ENCODE results near the gene CUTA. TPM values are rescaled to one million over a fixed set of nuclear protein-coding genes. Genes with fewer than 3 reads are reported as not detected.

CUTA gene
- total and polyA plus RNA-seq, 2 of the 13 experiments (the other 11 are each of a cell fraction or from before 2014, with no cell fraction given): 170 to 180 TPM

- ChIA-PET POLR2A (interaction anchor here (0.6 to 1.8 kb wide), 8 partner anchors 14 to 1193 kb away, joined by 3 to 13 read pairs (median 5); partner anchors contain the start of genes BAK1, PFDN6, PHF1 and ZBTB22), CTCF (ENCODE audit: low intra/inter-chr PET ratio, low total read pairs) (interaction anchor here (1.1 to 3.1 kb wide), 2 partner anchors 34 to 145 kb away, joined by 7 to 19 read pairs; partner anchors contain the start of gene KIFC1)
- Histone ChIP-seq H3K36me3 (replicated peaks in 1 of 2; ENCODE audit: control insufficient read depth in 1 of 2, insufficient read depth in 2 of 2, low read length in 2 of 2) (no peaks in the 10 kb centered on the region), H3K9me3 (ENCODE audit: low read length) (no peaks in the 10 kb centered on the region), H3K27ac (ENCODE audit: extremely low read length, insufficient read depth, low read length) (peak overlapping the region; percentile 46), H3K27me3 (ENCODE audit: control insufficient read depth in 1 of 2, insufficient read depth in 2 of 2, low read length in 2 of 2) (peaks cover 2 to 35% of the 10 kb centered on the region in 2 experiments; a peak in 3 of 5 replicates), H3K4me1 (ENCODE audit: insufficient read depth, low read length) (peaks cover 43% of the 10 kb centered on the region), H4K20me1 (ENCODE audit: insufficient read depth, low read length) (no peaks in the 10 kb centered on the region), H3K9ac (ENCODE audit: insufficient read depth, low read depth, low read length) (peak overlapping the region; percentile 70), H2AFZ (ENCODE audit: low read length) (peak overlapping the region; percentile 56), H3K4me3 (replicated peaks in 1 of 3; ENCODE audit: insufficient read depth in 1 of 3, low read depth in 2 of 3, low read length in 3 of 3) (peak overlapping the region; percentile 68 to 74 (median 74)), H3K79me2 (ENCODE audit: insufficient read depth, low read length) (no peaks in the 10 kb centered on the region), H3K4me2 (ENCODE audit: low read depth, low read length) (peak overlapping the region; percentile 98)
- BruUV-seq (replicated peaks): no TSS peak
- in situ Hi-C loops (cut with HindIII; ENCODE audit: extremely low pct_ligation_motif_present, low pct_unique_long_range_greater_than_20kb): loop anchor here (25.0 kb wide), 1 partner anchor 138 kb away; the partner anchor contains the start of genes B3GALT4, PFDN6, RGL2 and WDR46
- intact Hi-C loops (cut with micrococcal nuclease; ENCODE audit: unreplicated experiment): no loop called here
- FAIRE-seq (no peak), ATAC-seq (no peak), DNase-seq (ENCODE audit: low spot score) (no peak)
- whole genome bisulfite sequencing (ENCODE audit: low lambda C conversion rate): 16% methylated on average over 12 of the region's 12 CpGs
- peak; percentile 30; the same call in 1 of the 2 replicates for TF ChIP-seq SAFB2 (CRISPR knock-in tag; IDR thresholded peaks at IDR 0.05; ENCODE audit: borderline replicate concordance, low read depth)
- no peak for TF ChIP-seq DNMT1 (CRISPR knock-in tag; IDR thresholded peaks at IDR 0.05)
- no peak for TF ChIP-seq ZNF891 (CRISPR knock-in tag; IDR thresholded peaks at IDR 0.05)
- no peak for TF ChIP-seq ZNF337 (CRISPR knock-in tag; IDR thresholded peaks at IDR 0.05; ENCODE audit: borderline replicate concordance, low read depth)
- no peak for TF ChIP-seq BCL3 (CRISPR knock-in tag; IDR thresholded peaks at IDR 0.05)
- no peak for TF ChIP-seq CHCHD3 (CRISPR knock-in tag; IDR thresholded peaks at IDR 0.05)
- TF ChIP-seq ZNF709 (CRISPR knock-in tag; IDR thresholded peaks at IDR 0.05): peak; percentile 37; the same call in 1 of the 2 replicates
- peak; percentile 25; the same call in 1 of the 2 replicates for TF ChIP-seq MTERF4 (CRISPR knock-in tag; IDR thresholded peaks at IDR 0.05)
- TF ChIP-seq ZNF713 (CRISPR knock-in tag; IDR thresholded peaks at IDR 0.05): 0 out of 2 replicates have a peak, but pooled peaks have one; percentile 76
- no peak for TF ChIP-seq ZNF318 (CRISPR knock-in tag; IDR thresholded peaks at IDR 0.05)
These were observed 7.2 kb upstream of the CUTA start for GRCh38 chr6:33424855-33425667.

Measured in HepG2 (cell line).